K562 (cell line): Measurements from ENCODE around the gene ADGRA1.

ENCODE experiments used
- ARNT ChIP-seq, 2 experiments: fragments of 450-650 bp; IDR thresholded peaks; 2 replicates each; pipeline ENCODE4 v1.6.1; 2016; ENCODE audit warnings: mild to moderate bottlenecking in 1 of 2
- ESRRA ChIP-seq: fragments of 450-650 bp; IDR thresholded peaks from 2 replicates; pipeline ENCODE4 v1.6.1; 2014; ENCODE audit warnings: low read depth, mild to moderate bottlenecking, moderate library complexity, borderline replicate concordance
- STAT5A ChIP-seq: IDR thresholded peaks from 2 replicates; pipeline ENCODE4 v1.6.1; 2012; ENCODE audit warnings: low read length, inconsistent platforms, borderline replicate concordance
- TF ChIP-seq, protein P1 (sequence below): fragments of 200-800 bp; sonication (Bioruptor generic); IDR thresholded peaks from 2 replicates; pipeline ENCODE4 v1.6.1; 2017; ENCODE audit warnings: missing genetic modification characterization, missing compliant biosample characterization
- TF ChIP-seq, protein P2 (sequence below): fragments of 250-450 bp; sonication (Bioruptor Pico); IDR thresholded peaks from 2 replicates; pipeline ENCODE4 v1.5.0; 2020; ENCODE audit warnings: mild to moderate bottlenecking, borderline replicate concordance
- TF ChIP-seq, protein P3 (sequence below): sonication (generic); formaldehyde crosslinking; IDR thresholded peaks from 2 replicates; pipeline ENCODE4 v1.8.0; 2023; ENCODE audit warnings: mild to moderate bottlenecking, missing genetic modification reagents
- TF ChIP-seq, protein P4 (sequence below), 3 experiments: IDR thresholded peaks in 2 of 3; conservative IDR thresholded peaks in 1 of 3; 2 replicates each; pipeline ENCODE4 v1.5.1; 2011 to 2012; ENCODE audit warnings: low read length in 3 of 3, mild to moderate bottlenecking in 3 of 3, control low read depth in 2 of 3, improper control_type of control experiment in 1 of 3, inconsistent platforms in 1 of 3, low read depth in 1 of 3, mixed read lengths in 1 of 3, moderate library complexity in 1 of 3; ENCODE audit not compliant: insufficient read depth in 2 of 3

DNA sequence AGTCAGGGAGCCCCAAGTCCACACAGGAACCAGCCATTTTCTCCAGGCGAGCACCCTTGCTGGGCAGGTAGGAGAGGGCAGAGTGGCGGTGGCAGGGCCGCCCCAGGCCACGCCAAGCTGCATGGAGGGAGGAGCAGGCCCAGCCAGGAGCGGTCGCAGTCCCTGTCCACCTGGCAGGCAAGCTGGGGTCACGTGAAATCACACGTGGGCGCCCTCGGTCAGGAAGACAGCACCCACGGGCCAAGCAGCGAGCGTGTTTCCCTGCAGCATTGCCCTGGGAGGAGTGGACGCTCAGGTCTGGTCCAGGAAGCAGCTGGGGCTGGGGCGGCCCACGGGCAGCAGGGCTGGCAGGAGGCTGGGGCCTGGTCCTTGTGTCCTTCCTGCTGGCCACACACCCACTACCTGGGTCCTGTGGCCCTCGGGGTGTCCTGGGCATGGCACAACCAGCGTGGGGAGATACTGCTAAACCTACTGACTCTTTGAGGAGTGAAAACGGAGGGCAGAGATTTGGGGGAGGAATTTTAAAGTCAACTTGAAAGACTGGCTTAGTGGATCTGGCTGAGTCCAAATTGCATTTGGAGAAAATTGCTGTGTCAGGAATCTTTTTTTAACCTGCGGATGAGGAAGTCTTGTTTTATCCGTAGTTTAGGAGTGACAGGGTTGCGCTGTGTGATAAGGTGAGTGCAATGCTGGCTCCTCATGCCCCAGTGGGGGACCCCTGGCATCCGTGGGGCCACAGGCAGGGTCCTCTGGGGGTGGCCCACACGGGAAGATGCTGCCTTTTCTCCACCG, 12.2 kb upstream of the ADGRA1 start:
- TF ChIP-seq ARNT (IDR thresholded peaks at IDR 0.05) = no peak
- no peak for TF ChIP-seq ESRRA
- TF ChIP-seq, protein P1, sequence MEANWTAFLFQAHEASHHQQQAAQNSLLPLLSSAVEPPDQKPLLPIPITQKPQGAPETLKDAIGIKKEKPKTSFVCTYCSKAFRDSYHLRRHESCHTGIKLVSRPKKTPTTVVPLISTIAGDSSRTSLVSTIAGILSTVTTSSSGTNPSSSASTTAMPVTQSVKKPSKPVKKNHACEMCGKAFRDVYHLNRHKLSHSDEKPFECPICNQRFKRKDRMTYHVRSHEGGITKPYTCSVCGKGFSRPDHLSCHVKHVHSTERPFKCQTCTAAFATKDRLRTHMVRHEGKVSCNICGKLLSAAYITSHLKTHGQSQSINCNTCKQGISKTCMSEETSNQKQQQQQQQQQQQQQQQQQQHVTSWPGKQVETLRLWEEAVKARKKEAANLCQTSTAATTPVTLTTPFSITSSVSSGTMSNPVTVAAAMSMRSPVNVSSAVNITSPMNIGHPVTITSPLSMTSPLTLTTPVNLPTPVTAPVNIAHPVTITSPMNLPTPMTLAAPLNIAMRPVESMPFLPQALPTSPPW (CRISPR knock-in tag) = no peak
- TF ChIP-seq, protein P2, sequence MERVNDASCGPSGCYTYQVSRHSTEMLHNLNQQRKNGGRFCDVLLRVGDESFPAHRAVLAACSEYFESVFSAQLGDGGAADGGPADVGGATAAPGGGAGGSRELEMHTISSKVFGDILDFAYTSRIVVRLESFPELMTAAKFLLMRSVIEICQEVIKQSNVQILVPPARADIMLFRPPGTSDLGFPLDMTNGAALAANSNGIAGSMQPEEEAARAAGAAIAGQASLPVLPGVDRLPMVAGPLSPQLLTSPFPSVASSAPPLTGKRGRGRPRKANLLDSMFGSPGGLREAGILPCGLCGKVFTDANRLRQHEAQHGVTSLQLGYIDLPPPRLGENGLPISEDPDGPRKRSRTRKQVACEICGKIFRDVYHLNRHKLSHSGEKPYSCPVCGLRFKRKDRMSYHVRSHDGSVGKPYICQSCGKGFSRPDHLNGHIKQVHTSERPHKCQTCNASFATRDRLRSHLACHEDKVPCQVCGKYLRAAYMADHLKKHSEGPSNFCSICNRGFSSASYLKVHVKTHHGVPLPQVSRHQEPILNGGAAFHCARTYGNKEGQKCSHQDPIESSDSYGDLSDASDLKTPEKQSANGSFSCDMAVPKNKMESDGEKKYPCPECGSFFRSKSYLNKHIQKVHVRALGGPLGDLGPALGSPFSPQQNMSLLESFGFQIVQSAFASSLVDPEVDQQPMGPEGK = no peak
- TF ChIP-seq, protein P3, sequence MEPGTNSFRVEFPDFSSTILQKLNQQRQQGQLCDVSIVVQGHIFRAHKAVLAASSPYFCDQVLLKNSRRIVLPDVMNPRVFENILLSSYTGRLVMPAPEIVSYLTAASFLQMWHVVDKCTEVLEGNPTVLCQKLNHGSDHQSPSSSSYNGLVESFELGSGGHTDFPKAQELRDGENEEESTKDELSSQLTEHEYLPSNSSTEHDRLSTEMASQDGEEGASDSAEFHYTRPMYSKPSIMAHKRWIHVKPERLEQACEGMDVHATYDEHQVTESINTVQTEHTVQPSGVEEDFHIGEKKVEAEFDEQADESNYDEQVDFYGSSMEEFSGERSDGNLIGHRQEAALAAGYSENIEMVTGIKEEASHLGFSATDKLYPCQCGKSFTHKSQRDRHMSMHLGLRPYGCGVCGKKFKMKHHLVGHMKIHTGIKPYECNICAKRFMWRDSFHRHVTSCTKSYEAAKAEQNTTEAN (CRISPR knock-in tag) = no peak
- TF ChIP-seq STAT5A = no peak
- TF ChIP-seq, protein P4, sequence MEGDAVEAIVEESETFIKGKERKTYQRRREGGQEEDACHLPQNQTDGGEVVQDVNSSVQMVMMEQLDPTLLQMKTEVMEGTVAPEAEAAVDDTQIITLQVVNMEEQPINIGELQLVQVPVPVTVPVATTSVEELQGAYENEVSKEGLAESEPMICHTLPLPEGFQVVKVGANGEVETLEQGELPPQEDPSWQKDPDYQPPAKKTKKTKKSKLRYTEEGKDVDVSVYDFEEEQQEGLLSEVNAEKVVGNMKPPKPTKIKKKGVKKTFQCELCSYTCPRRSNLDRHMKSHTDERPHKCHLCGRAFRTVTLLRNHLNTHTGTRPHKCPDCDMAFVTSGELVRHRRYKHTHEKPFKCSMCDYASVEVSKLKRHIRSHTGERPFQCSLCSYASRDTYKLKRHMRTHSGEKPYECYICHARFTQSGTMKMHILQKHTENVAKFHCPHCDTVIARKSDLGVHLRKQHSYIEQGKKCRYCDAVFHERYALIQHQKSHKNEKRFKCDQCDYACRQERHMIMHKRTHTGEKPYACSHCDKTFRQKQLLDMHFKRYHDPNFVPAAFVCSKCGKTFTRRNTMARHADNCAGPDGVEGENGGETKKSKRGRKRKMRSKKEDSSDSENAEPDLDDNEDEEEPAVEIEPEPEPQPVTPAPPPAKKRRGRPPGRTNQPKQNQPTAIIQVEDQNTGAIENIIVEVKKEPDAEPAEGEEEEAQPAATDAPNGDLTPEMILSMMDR (IDR thresholded peaks at IDR 0.05 in 2 of 3, conservative IDR thresholded peaks at IDR 0.05 in 1 of 3; ENCODE audit: insufficient read depth in 2 of 3, low read depth in 1 of 3, low read length in 3 of 3) = no peak
